ENCODE data around the gene MAP3K3. TPM values are rescaled to one million over a fixed set of nuclear protein-coding genes. Genes with fewer than 3 reads are reported as not detected.

Gene MAP3K3

Small RNAs within 50 kb of the gene (small RNA-seq; reads per million reads assigned to genes)
- gene RNU6-288P (ENCODE audit: insufficient read depth): not detected

Data from mesendoderm (in vitro differentiated cells).